GM10847 (cell line): ENCODE measurements around the gene CERK.

ENCODE experiments used
- POLR2A ChIP-seq: IDR thresholded peaks from 2 replicates; pipeline ENCODE4 v1.6.1; 2011; ENCODE audit not compliant: insufficient read length; ENCODE audit errors: extremely low read depth

The CERK gene

GRCh38 chr22:46651316-46651715 is 86.7 kb downstream of the CERK start:
- TF ChIP-seq POLR2A: no peak

GRCh38 chr22:46650078-46650810 is 87.8 kb downstream of the CERK start:
- no peak for TF ChIP-seq POLR2A

- TF ChIP-seq POLR2A: no peak
These were observed 88.6 kb downstream of the CERK start for GRCh38 chr22:46649141-46650077.

- no peak for TF ChIP-seq POLR2A
These were observed 91.4 kb downstream of the CERK start for GRCh38 chr22:46646531-46647215.

- no peak for TF ChIP-seq POLR2A
These were observed 96.2 kb downstream of the CERK start for GRCh38 chr22:46641811-46642266.

- TF ChIP-seq POLR2A: no peak
These were observed 97.6 kb downstream of the CERK start for GRCh38 chr22:46640293-46641055.

GRCh38 chr22:46639843-46640242 is 98.2 kb downstream of the CERK start:
- no peak for TF ChIP-seq POLR2A

- no peak for TF ChIP-seq POLR2A
These were observed 99.2 kb downstream of the CERK start for GRCh38 chr22:46638601-46639431.

GRCh38 chr22:46637711-46638600 is 100.1 kb downstream of the CERK start:
- no peak for TF ChIP-seq POLR2A

GRCh38 chr22:46636221-46637002 is 101.6 kb downstream of the CERK start:
- TF ChIP-seq POLR2A: no peak

GRCh38 chr22:46635756-46636155 is 102.3 kb downstream of the CERK start:
- no peak for TF ChIP-seq POLR2A
